K562 (cell line): Measurements from ENCODE around the gene FTH1. TPM values are rescaled to one million over a fixed set of nuclear protein-coding genes. Genes with fewer than 3 reads are reported as not detected.

ENCODE experiments used
- BRF1 ChIP-seq: IDR thresholded peaks from 3 replicates; pipeline ENCODE4 v1.6.1; 2011; ENCODE audit warnings: borderline replicate concordance, mild to moderate bottlenecking; ENCODE audit not compliant: insufficient read length; ENCODE audit errors: extremely low read depth
- CTCFL ChIP-seq: IDR thresholded peaks from 2 replicates; pipeline ENCODE4 v1.6.1; 2011; ENCODE audit warnings: borderline replicate concordance, low read depth, mild to moderate bottlenecking, moderate library complexity, low read length; ENCODE audit not compliant: insufficient read depth, poor library complexity, severe bottlenecking
- FOXA3 ChIP-seq, 2 experiments: fragments of 450-650 bp in 1 of 2; sonication (generic) in 1 of 2; formaldehyde crosslinking; IDR thresholded peaks in 1 of 2; conservative IDR thresholded peaks in 1 of 2; 2 replicates each; pipeline versions ENCODE4 v1.4.0 to v1.8.0; 2020 to 2022; ENCODE audit warnings: mild to moderate bottlenecking in 2 of 2, missing genetic modification reagents in 1 of 2
- FOXM1 ChIP-seq, 2 experiments: fragments of 450-650 bp in 1 of 2; sonication (generic) in 1 of 2; formaldehyde crosslinking in 1 of 2; IDR thresholded peaks; 2 replicates each; pipeline versions ENCODE4 v1.6.1 to v1.9.0; 2017 to 2022; ENCODE audit warnings: low read depth in 2 of 2, mild to moderate bottlenecking in 2 of 2, missing genetic modification reagents in 1 of 2, moderate library complexity in 1 of 2
- GABPB1 ChIP-seq: sonication (generic); formaldehyde crosslinking; IDR thresholded peaks from 2 replicates; pipeline ENCODE4 v1.8.0; 2022; ENCODE audit warnings: mild to moderate bottlenecking, missing genetic modification reagents
- GTF2E2 ChIP-seq: fragments of 200-800 bp; sonication (Bioruptor generic); IDR thresholded peaks from 2 replicates; pipeline ENCODE4 v1.6.1; 2016; ENCODE audit warnings: missing genetic modification characterization, missing compliant biosample characterization
- RFX7 ChIP-seq: fragments of 250-450 bp; sonication (Bioruptor Pico); IDR thresholded peaks from 2 replicates; pipeline ENCODE4 v1.5.1; 2021; ENCODE audit warnings: mild to moderate bottlenecking
- RREB1 ChIP-seq: fragments of 250-450 bp; sonication (Bioruptor Pico); IDR thresholded peaks from 2 replicates; pipeline ENCODE4 v1.4.0; 2020
- SAP30 ChIP-seq: fragments of 200-600 bp; sonication (generic); IDR thresholded peaks from 2 replicates; pipeline ENCODE4 v1.6.1; 2012; ENCODE audit warnings: borderline replicate concordance, low read depth, mild to moderate bottlenecking, moderate library complexity, low read length, control low read depth, inconsistent platforms; ENCODE audit not compliant: insufficient read depth, poor library complexity, severe bottlenecking
- ZNF311 ChIP-seq: fragments of 250-450 bp; sonication (Bioruptor Pico); IDR thresholded peaks from 2 replicates; pipeline ENCODE4 v1.4.0; 2020; ENCODE audit warnings: mild to moderate bottlenecking, moderate library complexity
- ZNF354B ChIP-seq: fragments of 250-450 bp; sonication (Bioruptor Pico); IDR thresholded peaks from 2 replicates; pipeline ENCODE4 v1.4.0; 2020
- polyA plus RNA-seq, 8 experiments: library from polyadenylated mRNA; depleted of rRNA in 4 of 8; stranded (reverse) in 5 of 8; unstranded in 3 of 8; fragments of >200 nt; fragmentation: Nextera tagmentation in 2 of 8; fragmentation: Illumina TruSeq in 1 of 8; extraction: Ambion mirVana in 2 of 8; extraction: Trizol in 1 of 8; gene quantifications; 2 replicates each; pipeline versions ENCODE4 v1.2.1 to v1.2.3, GENCODE V29; 2011 to 2014; ENCODE audit warnings: inconsistent platforms in 1 of 8, missing spikeins in 1 of 8
- total RNA-seq, 7 experiments: library from RNA; depleted of rRNA in 6 of 7; stranded (reverse); fragments of >200 nt in 6 of 7; fragmentation: Illumina TruSeq in 2 of 7; extraction: Trizol in 2 of 7; gene quantifications; 2 replicates each; pipeline versions ENCODE4 v1.2.1 to v1.2.3, GENCODE V29; 2011 to 2021; ENCODE audit warnings: low replicate concordance in 1 of 7
- TF ChIP-seq, protein P1 (sequence below): fragments of 450-650 bp; IDR thresholded peaks from 2 replicates; pipeline ENCODE4 v1.6.1; 2018; ENCODE audit warnings: mild to moderate bottlenecking, low read depth; ENCODE audit not compliant: partially characterized antibody
- TF ChIP-seq, protein P2 (sequence below), 3 experiments: fragments of 200-800 bp in 1 of 3; sonication (Bioruptor generic) in 1 of 3; sonication (generic) in 1 of 3; formaldehyde crosslinking in 1 of 3; IDR thresholded peaks; 2 replicates each; pipeline versions ENCODE4 v1.6.1 to v1.8.0; 2016 to 2022; ENCODE audit warnings: mild to moderate bottlenecking in 2 of 3, missing compliant biosample characterization in 2 of 3, missing genetic modification characterization in 2 of 3, missing genetic modification reagents in 1 of 3

FTH1 gene
- total and polyA plus RNA-seq, 9 of the 15 experiments (the other 6 are each of a cell fraction or from before 2014, with no cell fraction given), result 370 to 3,146 (median 802) TPM

DNA sequence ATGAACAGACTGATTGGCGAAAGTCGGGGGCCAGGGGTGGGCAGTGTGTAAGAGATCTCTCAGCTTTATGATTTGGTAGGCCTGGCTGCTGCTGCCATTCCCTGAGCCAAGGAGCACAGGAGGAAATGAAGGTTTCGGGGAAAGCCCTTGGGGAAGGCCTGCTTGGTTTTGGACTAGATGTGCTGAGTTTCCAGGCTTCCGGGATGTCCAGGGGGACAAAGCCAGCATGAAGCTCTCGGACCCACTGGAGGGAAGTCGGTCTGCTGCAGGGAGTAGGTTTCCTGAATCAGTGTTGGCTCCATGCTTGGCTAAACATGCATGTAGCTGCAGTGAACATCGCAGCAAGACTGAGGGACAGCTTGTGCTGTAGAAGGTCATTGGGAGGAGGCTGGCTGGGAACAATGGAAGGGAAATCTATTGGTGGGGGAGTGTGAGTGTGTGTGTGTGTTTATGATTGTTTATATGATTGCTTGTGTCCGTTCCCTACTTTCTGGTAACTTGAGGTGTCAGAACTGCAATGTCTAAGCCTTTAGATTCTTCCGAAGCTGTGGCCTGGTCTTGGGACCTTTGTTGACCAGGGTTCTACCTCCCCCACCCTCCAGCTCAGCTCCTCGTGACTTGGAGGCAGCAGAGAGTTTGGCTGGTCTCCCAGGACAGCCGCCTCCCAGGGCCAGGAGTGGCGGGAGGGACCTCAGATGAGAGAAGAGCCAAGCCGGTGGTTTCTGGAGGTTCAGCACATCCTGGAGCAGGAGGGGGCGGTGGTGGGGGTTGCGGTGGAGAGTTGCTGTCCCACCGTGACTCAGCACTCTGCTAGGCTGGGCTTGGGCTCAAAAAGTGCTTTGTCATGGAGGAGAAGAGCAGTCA is 4.0 kb upstream of the FTH1 start (continued):
- TF ChIP-seq RREB1 (0 out of 2 replicates have a peak, but pooled peaks have one; percentile 20), BRF1 (no peak), GTF2E2 (tag) (peak; percentile 67), CTCFL (no peak), RFX7 (CRISPR knock-in tag) (no peak), ZNF354B (no peak), FOXM1 (IDR thresholded peaks at IDR 0.05; ENCODE audit: low read depth) (peak; percentile 46), FOXM1 (CRISPR knock-in tag; IDR thresholded peaks at IDR 0.05; ENCODE audit: low read depth) (no peak), SAP30 (no peak), FOXA3 (CRISPR knock-in tag; conservative IDR thresholded peaks at IDR 0.05 in 1 of 2, IDR thresholded peaks at IDR 0.05 in 1 of 2) (peak; percentile 76 to 79), GABPB1 (CRISPR knock-in tag) (0 out of 2 replicates have a peak, but pooled peaks have one; percentile 34), ZNF311 (CRISPR knock-in tag) (no peak)
- TF ChIP-seq, protein P1, sequence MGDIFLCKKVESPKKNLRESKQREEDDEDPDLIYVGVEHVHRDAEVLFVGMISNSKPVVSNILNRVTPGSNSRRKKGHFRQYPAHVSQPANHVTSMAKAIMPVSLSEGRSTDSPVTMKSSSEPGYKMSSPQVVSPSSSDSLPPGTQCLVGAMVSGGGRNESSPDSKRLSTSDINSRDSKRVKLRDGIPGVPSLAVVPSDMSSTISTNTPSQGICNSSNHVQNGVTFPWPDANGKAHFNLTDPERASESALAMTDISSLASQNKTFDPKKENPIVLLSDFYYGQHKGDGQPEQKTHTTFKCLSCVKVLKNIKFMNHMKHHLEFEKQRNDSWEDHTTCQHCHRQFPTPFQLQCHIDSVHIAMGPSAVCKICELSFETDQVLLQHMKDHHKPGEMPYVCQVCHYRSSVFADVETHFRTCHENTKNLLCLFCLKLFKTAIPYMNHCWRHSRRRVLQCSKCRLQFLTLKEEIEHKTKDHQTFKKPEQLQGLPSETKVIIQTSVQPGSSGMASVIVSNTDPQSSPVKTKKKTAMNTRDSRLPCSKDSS, result no peak
- TF ChIP-seq, protein P2, sequence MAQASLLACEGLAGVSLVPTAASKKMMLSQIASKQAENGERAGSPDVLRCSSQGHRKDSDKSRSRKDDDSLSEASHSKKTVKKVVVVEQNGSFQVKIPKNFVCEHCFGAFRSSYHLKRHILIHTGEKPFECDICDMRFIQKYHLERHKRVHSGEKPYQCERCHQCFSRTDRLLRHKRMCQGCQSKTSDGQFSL (CRISPR knock-in tag; IDR thresholded peaks at IDR 0.05), result peak; percentile 88
- TF ChIP-seq, protein P2 (tag; IDR thresholded peaks at IDR 0.05), result peak in 1 of 2 experiments; percentile 8; a peak in 2 of 4 replicates
